AG08396 (cell line): ENCODE results near the gene ITGAE.

ENCODE experiments used
- DNase-seq: peaks from one replicate; pipeline ENCODE4 v3.0.0; 2012; ENCODE audit warnings: low spot score, mixed read lengths

Gene ITGAE

DNA sequence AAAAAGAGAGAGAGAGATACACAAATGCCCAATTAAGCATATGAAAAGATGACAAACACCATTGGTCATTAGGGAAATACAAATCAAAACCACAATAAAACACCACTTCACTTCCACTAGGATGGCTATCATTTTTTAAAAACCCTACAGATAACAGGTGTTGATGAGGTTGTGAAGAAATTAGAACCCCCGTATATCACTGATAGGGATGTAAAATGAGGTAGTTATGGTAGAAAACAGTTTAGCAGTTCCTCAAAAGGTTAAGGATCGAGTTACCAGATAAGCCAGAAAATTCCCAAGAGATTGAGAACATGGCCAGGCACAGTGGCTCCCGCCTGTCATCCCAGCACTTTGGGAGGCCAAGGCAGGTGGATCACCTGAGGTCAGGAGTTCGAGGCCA is 107.8 kb downstream of the ITGAE start:
- DNase-seq: no peak

DNA sequence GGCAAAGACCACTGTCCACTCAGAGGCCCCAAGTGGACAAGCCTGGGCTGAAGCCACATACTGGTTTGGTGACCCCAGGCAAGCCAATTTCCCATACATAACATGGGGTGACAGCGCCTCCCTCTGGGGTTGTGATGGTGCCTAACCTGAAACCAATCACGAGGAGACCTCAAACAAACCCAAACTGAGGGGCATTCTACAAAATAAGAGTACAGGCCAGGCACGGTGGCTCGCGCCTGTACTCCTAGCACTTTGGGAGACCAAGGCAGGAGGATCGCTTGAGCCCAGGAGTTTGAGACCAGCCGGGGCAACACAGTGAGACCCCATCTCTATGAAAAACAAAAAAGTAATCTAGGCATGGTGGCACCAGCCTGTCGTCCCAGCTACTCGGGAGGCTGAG is 108.6 kb downstream of the ITGAE start:
- DNase-seq: no peak

DNA sequence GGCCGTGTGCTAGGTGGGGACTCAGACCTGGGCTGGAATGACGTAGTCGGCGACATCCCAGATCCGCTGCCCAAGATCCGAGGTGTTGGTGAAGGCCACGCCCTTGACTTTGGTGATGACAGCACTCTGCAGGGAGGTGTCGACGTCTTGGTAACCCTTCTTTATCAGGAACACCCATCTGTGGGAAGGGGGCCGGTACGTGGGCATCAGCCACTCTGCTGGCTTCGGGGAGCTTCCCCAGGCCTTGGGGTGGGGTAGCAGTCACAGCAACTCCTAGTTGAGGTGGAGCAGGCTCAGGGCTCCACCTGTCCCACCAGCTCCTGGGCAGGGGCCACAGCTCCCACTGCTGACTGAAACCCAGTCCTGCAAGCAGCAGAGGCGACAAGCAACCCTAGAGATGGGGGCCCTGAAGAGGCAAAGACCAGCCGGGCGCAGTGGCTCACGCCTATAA is 109.3 kb downstream of the ITGAE start:
- no peak for DNase-seq

DNA sequence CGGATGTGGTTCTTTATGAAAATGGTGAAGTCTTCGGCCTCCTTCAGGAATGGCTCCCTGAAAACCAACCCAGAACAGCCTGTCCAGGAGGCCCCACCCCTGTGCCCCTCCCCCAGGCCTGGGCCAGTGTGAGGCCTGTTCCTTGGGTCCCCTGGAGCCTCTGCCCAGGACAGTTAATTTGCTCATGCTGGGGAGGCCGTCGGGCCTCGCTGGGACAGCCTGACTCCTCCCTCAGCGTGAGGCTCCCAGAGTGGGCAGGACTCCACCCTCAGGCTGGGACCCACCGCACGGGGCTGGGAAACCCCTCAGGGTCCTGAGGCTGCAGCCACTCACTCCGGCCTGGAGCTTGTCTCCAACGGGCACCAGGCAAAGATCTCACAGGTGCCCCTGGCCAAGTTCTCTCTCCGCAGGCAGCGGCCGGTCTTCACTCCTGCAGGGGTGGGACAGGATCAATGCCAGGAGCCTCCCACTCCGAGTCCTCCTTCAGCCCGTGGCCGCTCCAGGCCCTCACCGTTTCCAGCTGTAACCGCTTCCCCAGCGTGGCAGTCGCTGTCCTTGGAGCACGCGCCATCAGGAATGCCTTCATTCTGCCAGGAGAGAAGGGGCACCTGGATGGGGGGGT is 110.8 kb downstream of the ITGAE start:
- DNase-seq: no peak

DNA sequence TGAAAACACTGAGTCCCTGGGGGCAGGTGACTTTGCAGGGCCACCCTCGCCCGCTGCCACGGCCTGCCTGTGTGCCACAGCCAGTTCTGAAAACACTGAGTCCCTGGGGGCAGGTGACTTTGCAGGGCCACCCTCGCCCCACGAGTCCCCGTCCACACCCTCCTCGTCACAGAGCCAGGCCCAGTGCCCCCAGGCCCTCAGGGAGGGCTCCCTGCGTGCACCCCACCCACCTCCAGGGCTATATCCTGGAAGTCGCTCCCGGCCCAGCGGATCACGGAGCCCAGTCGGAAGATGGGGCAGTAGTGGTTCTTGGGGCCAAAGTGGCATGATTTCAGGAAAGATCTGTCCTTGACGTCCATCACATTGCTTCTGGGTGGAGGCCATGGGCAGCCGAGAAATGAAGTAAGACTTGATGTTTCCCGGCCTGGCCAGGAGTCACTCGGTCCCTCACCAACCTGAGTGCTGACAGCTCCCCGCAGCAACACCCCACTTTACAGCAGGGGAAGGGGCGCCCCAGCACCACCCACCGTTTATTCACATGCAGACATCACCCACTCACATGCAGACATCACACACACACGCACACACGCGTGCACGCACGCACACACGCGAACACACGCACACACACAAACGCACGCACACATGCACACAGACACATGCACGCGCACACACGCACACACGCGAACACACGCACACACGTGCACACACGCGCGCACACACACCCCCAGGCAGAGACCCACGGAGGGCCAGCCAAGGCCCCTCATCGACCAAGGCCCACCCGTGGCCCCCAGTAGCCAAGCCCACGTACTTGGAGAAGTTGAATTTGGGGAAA is 111.5 kb downstream of the ITGAE start:
- DNase-seq: no peak

DNA sequence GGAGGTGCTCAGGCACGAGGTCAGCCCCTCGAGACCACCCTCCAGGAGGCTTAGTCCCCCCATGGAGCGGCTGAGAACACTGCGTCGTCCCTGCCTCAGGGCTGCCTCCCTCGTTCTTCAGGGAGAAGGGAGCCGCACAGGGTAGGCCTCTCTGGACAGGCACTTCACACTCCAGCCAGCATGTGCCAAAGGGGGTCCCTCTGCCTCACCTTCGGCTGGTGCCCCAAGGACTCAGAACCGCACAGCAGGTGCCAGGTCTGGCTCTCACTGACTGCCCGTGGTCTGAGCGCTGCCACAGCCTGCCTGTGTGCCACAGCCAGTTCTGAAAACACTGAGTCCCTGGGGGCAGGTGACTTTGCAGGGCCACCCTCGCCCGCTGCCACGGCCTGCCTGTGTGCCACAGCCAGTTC is 112.1 kb downstream of the ITGAE start:
- no peak for DNase-seq

DNA sequence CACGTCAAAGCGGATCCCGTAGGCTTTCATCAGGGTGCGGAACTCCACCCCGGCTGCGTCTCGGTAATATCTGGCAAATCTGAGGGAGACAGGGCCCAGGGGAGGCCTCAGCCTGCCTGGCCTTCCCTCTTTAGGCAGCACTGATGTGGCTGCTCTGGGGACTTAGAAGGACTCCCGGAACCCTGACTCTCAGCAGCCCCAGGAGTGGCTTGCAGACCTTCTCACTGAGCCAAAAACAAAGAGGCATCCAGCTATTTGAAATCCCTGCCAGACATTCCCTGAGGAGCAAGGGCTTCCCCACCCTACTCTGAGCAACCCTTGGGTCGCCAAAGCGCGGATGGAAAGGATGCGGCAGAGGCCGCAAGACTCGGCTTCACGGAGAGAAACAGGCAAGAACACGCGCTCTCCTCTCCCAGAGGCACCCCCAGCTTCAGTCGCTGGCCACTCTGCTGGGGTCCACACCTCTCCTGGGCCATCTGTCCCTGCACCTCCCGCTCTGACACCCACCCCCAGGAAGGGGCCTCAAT is 112.9 kb downstream of the ITGAE start:
- DNase-seq: peak; percentile 51

DNA sequence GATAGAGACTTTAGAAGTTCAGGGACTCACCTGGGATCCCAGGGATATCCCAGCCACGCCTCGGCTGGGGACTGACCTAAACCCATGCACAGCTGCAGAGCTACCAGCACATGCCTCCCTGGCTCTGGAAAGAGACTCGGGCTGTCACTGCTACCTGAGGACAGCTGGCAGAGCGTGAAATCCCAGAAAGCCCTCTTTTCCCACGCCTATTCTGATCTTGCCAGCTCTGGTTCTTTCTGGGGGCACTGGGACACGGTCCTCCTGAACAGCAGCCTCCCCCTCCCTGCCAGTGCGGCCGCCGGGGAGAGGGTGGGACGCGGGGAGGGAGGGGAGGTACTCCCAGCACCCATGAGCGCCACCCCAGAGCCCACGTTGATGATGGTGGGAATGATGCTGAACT is 115.8 kb downstream of the ITGAE start:
- no peak for DNase-seq

DNA sequence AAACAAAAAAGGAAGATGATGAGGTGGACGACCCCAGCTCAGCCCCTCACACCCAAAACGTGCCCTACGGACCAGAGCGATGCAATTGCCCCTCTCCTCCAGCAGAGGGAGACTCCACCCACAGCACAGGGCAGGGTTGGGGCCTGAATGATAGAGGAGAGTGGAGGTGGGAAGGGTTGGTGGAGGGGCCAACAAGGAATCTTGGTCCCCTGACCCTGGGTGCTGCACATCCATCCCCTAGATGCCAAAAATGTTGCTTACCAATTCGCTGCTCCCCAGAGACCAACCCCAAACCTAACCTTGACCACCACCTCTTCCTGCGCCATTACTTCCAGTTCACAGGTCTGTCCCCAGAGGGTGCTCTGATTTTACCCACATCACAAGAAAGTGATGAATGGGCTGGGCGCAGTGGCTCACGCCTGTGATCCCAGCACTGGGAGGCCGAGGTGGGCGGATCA is 117.9 kb downstream of the ITGAE start:
- DNase-seq: peak; percentile 81

DNA sequence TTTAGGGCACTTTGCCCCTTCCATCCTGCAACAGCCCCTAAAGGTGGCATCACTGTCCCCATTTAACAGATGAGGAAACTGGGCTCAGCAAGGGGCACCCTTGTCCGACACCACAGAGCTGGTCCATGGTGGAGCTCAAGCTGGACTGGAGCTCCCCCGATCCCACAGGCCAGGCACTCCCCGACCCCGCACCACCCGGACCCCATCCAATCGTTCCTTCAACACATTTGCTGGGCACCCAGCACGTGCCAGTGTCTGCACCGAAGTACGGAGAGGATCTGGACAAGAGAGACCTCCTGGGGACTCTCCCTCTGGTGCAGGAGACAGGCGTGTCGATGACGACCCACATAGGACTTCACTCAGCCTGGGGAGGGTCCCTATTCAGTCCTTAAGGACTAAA is 119.0 kb downstream of the ITGAE start:
- DNase-seq: no peak

DNA sequence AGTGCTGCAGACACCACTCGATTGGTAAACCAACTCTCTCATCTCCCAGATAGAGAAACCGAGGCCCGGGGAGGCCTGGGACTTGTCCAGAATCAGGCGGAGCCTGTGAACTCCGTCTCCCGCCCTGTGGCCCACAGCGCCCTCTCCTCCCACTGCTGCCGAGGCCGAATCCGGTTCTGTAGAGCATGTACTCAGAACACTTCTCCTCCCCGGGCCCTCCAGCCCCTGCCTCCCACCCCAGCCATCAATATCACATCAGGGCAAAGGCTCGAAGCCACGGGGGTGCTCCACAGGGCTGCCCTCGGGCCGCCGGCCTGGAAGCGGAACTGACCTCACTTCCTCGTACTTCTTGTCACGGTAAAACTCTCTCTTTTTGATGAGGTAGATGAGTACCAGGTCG is 119.4 kb downstream of the ITGAE start:
- DNase-seq: no peak

DNA sequence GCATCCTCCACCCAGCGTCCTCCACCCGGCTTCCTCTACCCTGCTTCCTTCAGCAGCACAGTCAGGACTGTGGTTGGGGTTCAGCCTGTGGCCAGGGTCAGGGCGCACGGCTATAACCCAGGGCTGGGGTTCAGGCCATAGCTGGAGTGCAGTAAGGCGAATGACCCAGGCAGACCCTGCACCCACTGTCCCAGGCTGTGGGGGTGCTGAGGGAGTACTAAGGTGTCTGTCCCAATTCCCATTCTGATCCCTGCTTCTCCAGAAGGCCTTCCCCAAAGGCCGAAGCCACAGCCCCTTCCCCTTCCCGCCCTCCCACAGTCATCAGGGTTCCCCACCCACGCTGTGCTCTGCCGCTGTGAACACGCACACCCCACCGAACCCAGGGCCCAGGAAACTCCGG is 119.9 kb downstream of the ITGAE start:
- DNase-seq: no peak

DNA sequence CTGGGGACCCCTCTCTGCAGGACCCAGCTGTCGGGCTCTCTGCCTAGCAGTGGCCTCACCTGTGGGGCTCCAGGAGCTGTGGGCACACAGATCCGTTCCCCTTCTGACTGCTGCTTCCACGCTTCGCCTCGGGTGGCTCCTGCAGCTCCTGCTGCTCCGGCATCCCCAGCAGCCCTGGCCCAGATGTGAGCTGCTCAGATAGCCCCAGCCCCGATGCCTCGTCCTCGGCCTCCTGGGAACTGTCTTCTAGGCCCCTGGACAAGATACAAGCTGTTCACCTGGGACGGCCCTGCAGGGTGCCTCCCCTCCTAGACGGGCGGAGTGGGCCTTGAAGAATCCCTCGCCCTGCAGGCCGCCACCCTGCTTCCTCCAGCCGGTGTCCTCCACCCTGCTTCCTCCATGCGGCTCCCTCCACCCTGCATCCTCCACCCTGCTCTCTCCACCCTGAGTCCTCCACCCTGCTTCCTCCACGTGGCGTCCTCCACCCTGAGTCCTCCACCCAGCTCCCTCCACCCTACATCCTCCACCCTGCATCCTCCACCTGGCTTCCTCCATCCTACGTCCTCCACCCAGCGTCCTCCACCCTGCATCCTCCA is 121.4 kb downstream of the ITGAE start:
- DNase-seq: no peak

DNA sequence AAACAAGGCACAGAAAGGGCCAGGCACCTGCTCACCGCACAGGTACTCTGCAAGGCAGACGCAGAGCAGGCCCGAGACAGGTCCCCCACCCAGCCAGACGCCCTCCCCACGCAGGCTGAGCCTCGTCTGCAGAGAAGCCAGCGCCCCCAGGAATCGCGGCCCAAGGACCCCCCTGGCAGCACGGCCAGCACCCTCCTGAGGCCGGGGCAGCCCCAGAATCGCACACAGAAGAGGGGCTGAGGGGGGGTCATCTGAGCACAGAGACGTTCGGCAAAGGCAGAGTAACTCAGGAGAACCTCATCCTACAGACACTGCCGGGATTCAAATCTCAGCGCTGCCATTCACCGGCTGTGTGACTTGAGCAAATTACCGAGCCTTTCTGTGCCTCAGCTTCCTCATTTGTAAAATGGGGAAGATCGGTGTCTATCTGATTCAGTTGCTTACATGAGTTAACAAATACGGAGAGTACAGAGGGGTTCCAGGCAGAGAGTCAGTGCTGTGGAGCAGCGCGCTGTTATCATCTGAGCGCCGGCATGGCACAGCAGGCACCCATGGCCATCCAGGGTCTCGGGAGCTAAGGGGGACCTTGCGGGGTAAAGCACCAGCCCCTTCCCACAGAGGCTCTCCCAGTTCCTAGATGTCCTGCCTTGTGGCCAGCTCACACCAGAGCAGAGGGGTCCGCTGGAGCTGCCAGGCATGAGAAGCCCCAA is 122.0 kb downstream of the ITGAE start:
- DNase-seq: no peak

DNA sequence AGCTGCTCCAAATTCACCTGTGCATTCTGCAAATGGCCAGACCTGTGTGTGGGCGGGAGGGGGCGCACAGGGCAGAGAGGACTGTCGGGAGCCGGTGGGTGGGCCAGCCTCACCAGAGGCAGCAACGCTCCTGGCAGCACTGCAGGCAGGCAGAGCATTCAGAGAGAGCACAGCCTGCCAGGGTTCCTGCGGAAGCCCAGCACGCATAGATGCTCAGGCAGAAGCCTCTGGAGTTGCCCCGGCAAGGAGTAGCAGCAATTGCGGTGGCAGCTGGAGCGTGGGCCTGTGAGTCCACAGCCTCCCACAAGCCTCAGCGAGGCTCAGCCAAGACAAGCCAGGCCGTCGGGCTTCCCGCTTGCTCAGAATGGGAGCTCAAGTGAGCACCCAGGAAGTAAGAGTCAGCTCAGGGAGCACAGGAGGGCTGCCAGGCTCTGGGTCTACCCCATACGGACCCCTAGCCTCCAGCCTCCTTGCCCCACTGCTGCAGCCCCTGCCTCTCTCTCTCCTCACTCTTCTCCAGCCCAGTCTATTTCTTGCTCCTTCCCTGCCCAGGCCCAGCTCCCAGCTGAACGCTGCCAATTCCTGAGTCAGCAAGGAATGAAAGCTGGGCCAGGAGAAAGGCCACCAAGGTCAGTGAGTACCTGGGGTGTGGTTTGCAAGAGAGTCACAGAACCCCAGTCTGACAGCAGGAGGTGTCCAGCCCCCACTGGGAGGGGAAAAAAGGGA is 122.7 kb downstream of the ITGAE start:
- DNase-seq: no peak

DNA sequence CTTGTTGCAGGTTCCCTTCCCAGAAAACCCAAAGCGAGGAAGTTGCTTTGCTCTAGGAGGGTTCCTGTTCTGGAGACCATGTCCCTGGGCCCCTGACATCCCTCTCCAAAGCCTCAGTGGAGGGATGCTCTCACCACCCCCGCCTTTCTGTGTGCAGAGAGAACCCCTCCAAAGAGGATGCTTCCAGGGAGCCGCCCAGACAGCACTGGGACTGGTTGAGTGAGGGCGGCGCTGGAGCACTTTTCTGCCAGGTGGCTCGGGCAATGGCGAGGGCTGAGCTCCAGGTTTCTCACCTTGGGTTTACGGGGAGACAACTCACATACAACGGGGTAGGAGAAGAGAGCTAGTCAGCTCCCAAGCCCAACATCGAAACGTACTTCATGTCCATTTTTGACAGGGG is 125.1 kb downstream of the ITGAE start:
- no peak for DNase-seq

DNA sequence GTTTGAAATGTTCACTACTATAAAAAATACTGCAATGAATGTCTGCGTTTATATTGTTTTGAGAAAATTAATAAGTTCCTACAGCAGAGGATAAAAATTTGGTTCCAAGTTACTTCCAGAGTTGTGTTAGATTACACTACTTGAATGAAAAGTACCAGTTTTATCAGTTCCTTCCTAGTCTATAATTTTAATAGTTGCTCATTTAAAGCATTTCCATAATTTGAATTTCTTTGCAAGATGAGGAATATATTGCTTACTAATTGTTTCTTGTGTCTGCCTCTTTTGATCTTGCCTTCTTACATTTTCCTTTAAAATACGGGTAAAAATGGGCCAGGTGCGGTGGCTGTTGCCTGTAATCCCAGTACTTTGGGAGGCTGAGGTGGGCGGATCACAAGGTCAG is 128.4 kb downstream of the ITGAE start:
- no peak for DNase-seq

DNA sequence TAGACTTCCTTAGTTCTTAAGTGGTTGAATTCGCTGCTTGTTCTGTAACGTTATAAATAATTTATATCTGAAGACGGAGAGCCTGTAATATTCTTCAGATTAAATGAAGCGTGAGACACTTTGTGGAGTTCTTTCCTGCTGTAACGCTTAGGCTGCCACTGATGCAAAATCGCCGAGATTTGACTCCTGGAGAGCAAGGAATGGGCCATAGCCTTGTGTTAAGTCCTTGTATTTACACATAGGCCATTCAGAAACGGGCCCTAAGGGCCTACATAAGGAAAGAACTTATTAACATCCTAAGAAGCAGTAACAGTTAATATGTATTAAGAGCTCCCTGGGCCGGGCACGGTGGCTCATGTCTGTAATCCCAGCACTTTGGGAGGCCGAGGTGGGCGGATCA is 131.4 kb downstream of the ITGAE start:
- no peak for DNase-seq

DNA sequence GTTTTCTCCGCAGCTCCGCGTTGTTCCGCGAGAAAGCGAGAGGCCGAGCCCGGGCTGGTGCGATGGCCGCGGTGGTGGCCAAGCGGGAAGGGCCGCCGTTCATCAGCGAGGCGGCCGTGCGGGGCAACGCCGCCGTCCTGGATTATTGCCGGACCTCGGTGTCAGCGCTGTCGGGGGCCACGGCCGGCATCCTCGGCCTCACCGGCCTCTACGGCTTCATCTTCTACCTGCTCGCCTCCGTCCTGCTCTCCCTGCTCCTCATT is 132.0 kb downstream of the ITGAE start:
- DNase-seq: no peak

DNA sequence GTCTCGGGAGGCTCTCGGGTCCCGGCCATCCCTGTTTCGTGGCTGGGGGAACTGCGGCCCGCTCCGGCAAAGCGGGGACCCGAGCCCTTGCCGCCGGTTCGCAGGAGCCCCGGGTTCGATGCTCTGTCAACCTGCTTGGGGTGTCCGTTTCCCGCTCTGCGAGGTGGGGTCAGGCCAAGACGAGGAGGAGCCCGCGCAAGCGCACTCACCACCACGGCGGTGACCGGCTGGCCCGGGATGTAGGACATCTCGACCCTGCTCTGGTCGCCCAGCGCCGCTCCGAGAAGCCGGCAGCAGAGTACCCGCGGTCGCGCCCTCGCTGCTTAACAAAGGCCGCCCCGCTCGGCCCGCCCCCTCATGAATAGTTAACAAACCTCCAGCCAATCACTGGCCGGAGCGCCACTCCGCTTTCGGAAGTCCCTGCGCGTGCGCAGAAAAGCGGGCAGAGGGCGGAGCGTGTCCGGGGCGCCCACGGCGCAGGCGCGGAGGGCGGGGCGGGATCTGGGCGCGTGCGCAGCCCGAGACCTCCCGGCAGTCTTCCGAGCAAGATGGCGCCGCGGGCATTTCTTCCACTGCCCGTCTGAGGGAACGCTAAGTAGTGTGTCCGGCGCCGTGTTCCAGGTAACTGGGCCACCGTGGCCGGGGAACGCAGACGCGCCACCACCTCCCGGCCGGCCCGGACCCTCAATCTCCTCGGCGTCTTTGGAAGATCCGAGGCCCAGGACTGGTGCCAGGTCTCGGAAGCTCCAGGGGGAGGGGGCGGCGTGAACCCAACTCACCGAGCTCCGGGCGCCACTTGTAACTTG is 132.5 kb downstream of the ITGAE start, which contains the start of the genes EMC6 and TAX1BP3:
Gene EMC6, plus strand, starts transcription at position 534 of the 806 bp plus-strand sequence. CDS start 335 bp downstream, outside the sequence.
Gene TAX1BP3, minus strand, starts transcription at position 300 of the 806 bp plus-strand sequence. Its CDS starts 52 bp downstream, at position 248.
- peak; percentile 100 for DNase-seq
